CD4-positive, alpha-beta T cell treated with Interleukin-21 for 1 hour (primary cell): Measurements from ENCODE around the gene OSBPL10.
A peak's percentile ranks its signal among the peaks of the same experiment; 100 is the strongest.

Source experiments
- DNase-seq: peaks from one replicate; pipeline ENCODE4 v3.0.0-alpha.2; 2020

The OSBPL10 gene

GRCh38 chr3:31648286-31648968 is 332.6 kb downstream of the OSBPL10 start:
- DNase-seq: no peak

DNA sequence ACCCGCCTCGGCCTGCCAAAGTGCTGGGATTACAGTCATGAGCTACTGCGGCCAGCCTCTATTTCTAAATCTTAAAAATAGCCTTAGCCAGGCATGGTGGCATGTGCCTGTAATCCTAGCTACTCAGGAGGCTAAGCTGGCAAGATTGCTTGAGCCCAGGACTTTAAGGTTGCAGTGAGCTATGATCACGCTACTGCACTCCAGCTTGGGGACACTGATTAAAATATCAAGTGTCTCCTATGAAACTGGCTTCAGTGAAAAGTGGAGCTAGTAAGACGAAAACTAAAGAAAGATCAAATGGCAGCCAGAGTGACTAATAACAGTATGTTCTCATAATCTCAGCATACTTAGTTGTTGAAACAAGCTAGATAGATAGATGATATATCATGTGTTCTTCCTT is 335.8 kb downstream of the OSBPL10 start:
- DNase-seq: no peak

DNA sequence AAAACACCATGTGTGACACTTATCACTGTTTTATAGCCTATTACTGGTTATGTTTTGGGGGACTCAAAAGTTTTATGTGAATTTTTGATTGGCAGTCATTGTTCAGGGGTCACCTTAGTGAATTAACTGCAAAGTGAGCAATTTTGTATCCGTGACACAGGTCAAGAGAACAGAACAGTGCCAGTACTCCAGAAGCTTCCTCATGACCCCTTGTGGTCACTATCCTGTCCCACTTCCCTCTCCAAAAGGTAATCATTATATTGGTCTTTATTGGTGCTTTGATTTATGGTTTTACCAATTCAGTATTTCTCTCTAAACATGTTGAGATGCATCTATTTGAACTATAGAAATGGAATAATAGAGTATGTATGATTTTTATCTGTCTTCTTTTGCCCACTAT is 341.2 kb downstream of the OSBPL10 start:
- no peak for DNase-seq

- DNase-seq: peak; percentile 38
Measured at GRCh38 chr3:31636694-31637442, 344.2 kb downstream of the OSBPL10 start.

DNA sequence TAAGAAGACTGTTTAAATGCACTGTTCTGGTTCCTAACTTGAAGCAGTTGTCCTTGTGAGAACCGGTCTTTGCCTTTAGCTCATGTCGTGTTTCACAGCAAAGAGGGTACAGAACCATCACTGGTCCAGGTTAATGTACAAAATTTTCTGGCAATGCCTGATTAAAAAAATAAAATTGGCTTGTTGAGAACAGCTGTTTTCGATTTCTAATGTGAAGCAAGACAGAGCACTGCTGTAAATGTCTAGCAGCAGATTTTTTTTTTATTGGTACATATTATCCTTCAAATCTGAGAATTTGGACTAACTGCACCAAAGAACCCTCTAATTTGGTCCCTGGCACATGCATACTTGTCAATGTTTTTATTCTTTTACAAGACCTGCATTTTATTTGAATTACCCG is 345.0 kb downstream of the OSBPL10 start:
- DNase-seq: no peak

DNA sequence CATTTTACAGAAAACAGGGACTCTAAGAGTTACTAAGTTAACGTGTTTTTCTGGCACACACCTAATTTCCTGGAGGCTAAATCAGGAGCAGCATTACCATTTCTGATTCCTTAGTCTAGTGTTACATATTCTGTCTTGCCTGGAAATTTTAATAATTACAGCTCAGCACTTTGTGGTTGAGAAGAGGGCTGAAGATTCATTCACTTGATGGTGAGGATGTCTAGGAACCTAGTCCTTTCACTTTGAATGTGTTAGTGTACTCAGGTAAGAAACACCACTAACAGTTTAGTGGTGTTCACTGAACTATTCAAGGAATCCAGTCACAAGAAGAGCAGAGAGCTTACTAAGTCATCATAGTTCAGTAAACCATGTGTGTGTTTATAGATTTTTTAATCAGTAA is 345.5 kb downstream of the OSBPL10 start:
- no peak for DNase-seq

- DNase-seq: no peak
Measured at GRCh38 chr3:31634476-31634875, 346.6 kb downstream of the OSBPL10 start.

- no peak for DNase-seq
Measured at GRCh38 chr3:31629054-31629453, 352.0 kb downstream of the OSBPL10 start.

- no peak for DNase-seq
Measured at GRCh38 chr3:31625358-31625757, 355.7 kb downstream of the OSBPL10 start.

- DNase-seq: no peak
Measured at GRCh38 chr3:31624083-31624709, 356.9 kb downstream of the OSBPL10 start.

DNA sequence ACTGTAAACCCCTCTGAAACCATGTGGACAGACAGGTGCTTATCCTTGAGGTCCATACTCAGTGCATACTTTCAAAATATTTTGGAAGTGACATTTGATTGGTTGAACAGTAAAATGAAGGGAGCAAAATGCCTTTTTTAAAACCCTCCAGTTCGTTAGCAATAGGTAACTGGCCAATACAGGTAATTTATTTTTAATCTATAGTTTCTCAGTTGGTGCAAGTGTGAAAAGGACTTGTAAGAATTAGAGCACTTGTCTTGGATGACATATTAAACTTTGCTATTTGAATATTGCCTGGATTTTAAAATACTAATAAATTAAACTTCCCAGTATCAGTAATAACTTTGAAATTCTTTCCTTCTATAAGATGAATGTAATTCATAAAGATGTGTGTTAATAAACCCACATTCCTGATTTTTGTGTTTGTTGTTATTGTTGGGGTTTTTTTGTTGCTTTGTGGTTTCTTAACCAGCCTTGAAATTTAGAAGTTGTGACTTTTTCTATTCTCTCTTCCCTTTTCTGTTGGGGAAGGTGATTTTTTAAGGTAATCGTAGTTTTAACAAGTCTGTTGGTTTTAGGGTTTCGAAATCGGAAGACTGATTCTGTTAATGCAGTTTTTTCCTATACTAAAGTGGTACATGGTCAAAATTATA is 358.3 kb downstream of the OSBPL10 start:
- no peak for DNase-seq

GRCh38 chr3:31621314-31621713 is 359.7 kb downstream of the OSBPL10 start:
- no peak for DNase-seq

DNA sequence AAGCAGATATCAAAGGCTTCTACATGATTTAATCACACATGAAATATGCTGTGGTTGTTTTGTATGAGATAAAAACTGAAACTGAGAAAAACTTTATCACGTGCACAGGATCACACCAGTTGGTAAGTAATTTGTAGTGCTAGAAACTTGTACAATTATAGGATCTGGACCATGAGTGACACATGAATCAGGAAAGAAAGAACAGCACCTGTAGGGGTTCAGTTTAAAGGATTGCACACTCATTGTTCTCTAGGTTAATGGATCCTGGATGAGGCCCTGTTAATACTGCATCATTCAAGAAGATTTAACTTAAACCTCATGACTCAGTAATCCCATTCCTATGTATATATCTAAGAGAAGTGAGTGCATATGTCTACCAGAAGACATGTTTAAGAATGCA is 360.4 kb downstream of the OSBPL10 start:
- DNase-seq: no peak

- DNase-seq: no peak
Measured at GRCh38 chr3:31616711-31617110, 364.4 kb downstream of the OSBPL10 start.

- DNase-seq: no peak
Measured at GRCh38 chr3:31615071-31615875, 365.8 kb downstream of the OSBPL10 start.

DNA sequence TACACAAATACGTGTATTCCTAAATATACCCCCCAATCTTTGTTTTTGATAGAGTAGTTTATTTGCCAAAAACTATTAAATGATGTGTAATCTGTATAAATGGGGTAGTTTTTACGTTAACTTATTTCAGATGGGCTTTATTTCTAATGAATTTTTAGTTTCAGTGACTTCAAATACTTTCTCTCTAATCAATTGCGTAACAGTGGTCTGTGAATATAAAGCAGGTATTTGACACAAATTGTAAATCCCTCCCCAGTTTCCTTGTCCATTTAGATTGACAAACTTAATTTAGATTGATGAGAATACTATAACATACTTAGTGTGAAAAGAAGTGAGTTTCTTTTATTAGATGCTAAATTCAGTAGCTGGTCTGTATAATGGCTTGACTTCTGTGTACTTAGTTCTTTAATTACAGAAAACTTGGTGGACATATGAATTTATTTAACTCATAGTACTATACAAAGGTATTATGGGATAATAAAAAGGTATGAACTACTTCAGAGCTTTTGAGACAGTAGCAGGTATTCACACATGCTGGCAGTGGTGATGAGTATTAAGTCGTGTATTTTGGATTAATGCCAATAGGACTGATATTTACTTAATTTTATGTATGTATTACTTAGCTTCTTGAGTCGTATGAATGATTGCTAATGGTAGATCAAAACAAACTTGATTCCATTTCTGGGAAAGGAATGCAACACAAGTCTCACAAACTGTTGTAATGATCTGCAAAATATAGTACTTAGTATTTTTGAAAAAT is 366.7 kb downstream of the OSBPL10 start:
- DNase-seq: no peak

GRCh38 chr3:31613654-31614053 is 367.4 kb downstream of the OSBPL10 start:
- no peak for DNase-seq

- no peak for DNase-seq
Measured at GRCh38 chr3:31613177-31613576, 367.9 kb downstream of the OSBPL10 start.
